HG03520 (cell line): ENCODE measurements around the gene EYS.

Experiments
- ATAC-seq: cut with Tn5 transposase; IDR thresholded peaks from one replicate; pipeline ENCODE4 v1.9.1; 2021; ENCODE audit warnings: mild to moderate bottlenecking, moderate library complexity; ENCODE audit not compliant: unreplicated experiment

The EYS gene

DNA sequence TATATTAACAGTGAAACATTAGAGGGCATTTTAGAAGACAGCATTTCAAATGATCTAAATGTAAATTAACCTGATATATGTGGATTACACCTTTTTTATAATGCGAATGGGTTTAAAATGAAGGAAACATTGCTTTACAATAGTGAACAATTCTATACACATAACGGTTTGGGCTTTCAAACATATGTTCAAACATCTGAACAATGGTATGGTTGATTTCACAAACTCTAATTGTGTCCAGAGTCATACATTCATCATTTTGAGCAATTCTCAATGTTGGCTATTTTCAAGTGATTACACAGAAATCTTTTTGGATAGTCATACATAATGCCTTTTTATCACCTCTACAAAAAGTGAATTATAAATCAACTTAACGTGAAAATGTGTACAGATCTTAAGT lies 1493.3 kb downstream of the EYS start:
- ATAC-seq = no peak

DNA sequence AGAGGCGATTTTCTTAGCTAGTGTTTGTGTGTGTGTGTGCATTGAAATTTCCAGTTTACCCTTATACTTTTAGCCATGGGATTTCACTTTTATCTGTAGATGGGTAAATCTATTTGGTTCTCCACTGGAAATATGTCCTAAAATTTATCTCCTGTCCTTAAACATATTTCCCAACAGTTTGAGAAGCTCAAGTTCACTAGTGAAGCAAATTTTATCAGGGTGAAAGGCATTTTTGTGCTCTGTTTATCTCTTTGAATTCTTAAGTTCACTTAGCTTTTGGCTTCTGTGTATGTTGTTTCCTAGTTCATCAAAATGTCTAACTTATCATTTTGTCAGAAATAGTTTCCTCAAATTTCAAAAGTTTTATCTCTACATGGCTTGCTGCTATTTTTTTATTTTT lies 1509.8 kb downstream of the EYS start:
- ATAC-seq = no peak

DNA sequence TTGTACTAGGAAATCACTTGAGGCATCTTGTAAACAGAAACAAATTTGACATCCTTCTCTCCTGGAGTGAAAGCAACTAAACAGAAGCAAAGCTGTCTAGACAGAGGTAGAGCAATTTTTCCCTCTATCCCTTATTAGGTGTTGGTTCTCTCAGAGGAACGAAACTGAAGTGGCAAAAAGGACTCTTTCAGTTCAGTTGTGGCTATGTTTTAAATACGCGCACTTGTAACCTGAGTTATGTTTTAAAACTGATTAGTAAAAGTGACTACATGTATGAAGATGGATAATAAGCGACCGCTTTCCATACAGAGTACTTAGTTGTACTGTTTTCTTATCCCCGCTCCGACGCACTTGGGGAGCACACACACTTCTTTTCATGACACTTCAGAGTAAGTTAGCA lies 1520.4 kb downstream of the EYS start:
- no peak for ATAC-seq

DNA sequence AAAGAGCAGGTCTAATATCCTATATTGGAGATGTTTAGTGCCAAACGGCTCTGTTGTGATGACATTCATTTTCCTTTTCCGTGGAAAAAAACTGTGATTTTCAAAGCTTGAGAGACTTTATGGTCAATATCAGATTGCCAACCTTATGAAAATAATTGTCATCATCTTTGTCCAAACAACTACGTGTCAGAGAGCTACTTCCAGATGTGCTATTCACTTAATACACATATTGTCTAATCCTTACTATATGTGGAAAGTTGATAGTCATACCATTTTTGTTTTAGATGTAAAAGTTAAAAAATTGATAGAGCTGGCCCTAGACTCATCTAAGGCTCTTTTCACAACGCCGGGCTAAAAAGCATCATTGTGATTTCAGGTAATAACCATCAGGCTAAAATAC lies 1521.4 kb downstream of the EYS start:
- ATAC-seq = no peak

DNA sequence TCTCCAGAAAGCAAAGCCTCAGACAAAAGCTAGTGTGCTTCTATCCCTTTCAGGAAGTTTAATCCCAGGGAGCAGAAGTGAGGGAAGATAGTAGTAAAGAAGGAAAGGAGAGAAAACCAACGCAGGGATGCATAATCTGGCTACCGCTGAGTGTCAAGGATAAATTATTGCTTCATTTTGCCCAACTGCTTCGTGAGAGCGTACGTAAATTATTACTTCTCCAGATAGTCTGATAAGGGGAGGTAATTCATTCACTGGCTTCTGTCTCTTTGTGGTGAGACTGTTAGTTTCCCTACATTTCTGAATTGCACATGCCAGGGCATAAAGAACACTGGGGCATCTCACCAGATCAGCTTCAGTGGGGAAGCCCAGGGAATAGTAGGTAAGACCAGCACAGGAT lies 1531.7 kb downstream of the EYS start:
- ATAC-seq = no peak

DNA sequence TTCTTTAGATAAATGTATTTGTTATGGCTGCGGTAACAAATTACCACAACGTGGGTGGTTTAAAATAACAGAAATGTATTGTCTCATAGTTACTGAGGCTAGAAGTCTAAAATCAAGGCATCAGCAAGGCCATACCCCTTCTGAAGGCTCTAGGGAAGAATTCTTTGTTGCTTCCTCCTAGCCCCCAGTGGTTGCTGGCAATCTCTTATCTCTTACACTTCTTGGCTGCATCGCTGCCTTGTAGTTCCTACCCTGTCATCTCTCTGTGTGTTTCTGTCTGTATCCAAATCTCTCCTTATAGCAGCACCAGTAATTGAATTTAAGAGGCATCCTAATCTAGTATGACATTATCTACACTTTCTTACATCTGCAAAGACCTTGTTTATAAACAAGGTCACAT lies 1536.7 kb downstream of the EYS start:
- no peak for ATAC-seq

DNA sequence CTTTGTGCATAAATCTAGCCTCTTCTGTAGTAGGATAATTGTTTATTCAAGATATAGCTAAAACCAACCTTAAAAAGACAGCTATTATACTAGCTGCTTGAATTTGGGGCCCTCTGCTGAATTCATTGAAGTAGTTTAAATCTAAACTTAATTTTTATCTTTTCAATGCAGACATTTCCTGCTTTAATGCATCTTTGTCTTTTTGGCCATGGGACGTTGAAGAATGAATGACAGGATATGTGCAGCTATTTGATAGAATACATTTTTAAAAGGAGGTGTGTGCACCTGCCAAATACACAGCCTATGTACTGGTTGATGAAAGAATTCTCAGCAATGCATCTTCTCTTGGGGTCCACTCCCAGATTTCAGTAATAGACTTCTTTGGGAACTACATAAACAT lies 1546.5 kb downstream of the EYS start:
- ATAC-seq = no peak

DNA sequence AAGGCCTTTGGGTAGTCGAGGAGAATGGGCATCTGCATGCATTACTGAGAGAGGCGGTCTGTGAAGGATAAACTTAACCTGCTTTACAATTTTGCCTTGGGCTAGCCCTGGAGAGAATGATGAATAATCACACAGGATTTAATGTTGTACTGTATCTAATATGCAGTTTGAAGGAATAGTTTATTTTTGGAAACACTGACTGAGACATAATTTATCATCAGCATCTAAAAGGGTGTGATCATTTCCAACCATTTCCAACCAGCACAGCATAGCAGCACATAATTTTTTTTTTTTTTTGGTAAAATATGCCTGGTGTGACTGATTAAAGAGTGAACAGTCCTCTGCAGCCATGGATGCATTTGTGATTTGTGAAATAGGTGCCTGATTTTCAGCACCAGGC lies 1552.0 kb downstream of the EYS start:
- ATAC-seq = no peak

DNA sequence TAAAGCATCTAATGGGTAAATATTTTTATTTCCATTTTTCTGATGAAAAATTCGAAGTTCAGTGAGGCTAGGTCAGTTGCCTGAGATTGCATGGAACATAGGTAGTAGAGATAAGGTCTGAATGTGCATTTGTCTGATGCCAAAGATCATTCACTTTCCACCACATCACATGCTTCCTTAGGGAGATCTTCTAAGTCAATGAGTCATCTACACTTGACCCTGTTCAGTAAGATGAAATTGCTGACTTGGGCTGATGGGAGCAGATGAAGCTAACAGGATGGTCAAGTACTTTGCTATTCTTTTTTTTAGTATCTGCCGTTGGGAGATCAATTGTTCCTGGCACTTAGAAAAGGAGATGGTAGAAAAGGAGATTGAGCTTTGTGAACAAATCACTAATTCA lies 1560.2 kb downstream of the EYS start:
- no peak for ATAC-seq

DNA sequence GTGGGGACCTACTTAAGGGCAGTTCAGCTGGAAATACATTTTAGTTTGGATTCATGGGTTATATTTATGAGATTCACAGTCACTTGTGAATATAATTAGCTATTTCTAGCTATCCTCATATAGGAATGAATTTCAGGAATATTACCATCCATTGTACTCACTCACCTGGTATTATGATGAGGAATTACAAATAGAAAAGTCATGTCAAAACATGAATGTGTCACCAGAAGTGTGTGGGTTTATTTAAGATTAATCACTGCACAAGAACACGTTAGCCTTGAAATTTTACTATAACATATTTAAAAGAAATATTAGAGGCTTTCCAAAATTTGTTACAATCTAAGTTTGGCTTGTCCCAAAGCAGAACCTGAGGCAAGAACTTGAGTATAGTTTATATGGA lies 1560.9 kb downstream of the EYS start:
- no peak for ATAC-seq

DNA sequence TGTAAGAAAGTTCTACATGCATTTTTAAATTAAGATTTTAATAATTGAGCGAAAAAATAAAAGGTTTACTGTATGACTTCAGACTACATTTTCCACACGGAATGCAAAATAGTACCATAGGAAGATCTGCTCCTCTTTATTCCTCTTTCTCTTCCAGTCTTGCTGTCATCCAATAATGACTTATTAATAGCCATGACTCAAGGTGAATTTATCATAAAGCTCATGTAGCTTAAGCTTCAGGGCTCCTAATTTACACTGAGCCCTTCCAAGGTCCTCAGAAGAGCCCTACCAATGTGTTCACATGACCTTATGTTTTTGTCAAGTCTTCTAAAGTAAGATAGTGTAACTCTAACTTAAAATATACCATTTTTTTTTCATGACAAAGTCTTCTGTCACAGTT lies 1561.4 kb downstream of the EYS start:
- no peak for ATAC-seq

DNA sequence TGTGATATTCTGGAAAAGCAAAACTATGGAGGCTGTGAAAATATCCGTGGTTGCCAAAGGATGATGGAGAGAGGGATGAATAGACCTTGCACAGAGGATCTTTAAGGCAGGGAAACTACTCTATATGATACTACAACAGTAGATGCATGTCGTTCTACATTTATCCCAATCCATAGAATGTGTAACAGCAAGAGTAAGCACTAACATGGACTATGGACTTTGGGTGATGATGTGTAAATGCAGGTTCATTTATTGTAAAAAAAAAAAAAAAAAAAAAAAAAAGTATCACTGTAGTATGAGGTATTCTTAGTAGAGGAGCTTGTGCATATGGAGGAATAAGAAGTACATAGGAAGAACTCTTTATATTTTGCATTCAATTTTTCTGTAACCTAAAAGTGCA lies 1563.9 kb downstream of the EYS start:
- ATAC-seq = no peak

DNA sequence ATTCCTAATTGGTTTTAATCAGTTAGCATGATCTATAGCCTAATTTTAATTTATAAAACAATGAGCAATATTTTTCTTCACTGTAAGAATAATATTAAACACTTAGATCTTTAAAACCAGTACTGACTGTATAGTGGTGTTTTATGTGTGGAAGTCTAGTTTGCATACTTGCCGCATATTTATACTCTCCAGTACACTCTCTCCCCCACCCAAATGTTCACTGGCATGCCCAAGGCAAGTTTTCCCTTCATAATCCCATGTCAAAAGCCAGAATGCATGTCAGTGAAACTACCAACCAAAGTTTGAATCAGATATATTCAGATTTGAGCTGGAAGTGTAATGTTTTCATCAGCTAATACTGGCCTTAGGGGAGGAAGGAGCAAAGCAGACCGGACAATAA lies 1565.3 kb downstream of the EYS start:
- ATAC-seq = no peak

DNA sequence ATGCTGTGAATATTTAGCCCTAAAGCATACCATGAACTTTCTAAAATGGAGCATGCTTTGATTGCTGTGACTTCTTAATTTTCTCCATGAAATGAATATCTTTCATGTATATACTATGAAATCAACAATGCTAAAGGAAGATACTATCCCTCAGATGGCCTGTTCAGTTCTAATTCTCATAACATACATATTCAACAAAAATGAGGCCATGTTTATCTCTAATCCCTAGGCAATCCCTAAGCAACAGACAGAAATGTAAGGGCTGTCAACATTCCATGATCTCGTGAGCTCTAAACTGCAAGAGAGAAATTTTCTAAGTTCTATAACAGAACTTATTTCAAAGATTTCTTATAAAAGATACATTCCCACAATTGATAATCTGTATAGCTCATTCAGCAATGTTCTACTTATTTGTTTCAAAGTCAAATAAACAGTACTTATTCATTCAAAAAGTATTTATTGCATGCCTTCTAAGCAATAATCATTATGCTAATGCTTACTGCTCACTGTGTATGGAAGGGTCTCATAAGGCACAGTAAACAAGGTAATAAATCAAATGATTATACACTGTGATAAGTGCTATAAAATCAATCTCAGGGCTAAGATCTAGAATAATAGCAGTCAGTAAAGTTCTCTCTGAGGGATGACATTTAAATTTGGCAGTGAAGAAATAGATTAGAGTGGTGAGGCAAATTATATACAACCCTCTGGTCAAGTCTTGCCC lies 1578.6 kb downstream of the EYS start:
- no peak for ATAC-seq

DNA sequence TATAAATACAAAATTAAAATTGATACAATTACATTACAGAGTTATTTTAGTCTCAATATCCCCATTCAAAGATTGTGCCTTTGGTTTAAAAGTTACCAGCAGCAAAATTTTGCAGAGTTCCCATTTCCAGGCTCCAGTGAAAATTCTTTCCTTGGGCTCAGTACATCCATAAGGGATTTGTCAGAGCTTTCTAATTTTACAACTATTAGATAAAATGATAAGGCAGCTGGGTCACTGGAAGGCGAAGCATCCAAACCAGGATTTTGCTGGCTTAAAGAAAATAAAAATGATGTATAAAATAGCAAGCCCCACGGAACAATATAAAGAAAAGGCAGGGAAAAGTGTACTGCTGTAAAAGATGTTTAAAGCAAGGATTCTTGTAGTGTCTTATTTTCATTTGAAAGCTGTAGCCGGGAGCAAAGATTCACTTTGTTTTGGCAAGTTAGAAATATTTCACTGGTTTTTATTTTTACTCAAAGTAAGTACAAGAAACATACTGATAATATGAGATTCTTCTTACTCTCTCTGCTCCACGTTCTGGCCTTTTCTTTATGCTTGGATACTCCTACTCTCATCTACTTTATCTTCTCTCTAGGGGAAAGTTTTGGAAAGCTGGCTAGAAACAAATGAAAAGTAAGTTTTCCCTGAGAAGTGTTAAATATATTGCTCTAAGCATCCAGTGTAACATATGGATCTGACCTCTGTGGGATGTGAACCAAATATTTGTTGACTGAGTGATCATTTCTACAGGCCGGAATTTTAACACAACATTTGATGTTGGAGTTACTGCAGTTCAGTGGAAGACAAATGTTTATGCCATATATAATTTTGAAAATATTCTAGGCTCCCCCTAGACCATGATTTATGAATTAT lies 1583.0 kb downstream of the EYS start:
- no peak for ATAC-seq

DNA sequence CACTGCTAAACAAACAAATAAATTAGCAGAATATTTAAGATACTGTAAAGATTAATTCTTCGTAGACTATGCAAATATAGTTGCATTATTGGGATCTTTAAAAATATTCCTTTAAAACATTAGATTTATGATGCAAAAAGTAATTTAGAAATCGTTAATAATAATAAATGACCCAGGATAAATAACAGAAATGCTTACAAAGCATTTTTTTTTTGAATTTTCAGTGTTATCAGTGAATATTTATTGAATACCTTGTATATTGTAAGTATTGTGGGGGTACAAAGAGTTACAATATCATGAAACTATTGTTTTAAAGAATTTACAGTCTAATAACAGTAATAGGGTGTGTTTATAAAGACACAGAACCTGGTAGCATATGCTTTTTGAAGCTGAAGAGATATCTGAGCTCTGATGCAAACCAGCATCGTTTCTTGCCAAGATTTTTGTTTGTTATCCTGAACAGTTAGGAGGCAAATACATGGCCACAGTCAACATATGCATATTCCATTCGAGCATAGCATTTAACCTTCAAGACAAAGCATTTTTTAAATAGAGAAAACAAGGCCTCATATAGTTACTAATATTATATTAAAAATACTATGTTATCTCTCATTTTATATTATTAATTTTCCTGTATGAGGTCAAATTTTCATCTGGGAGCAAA lies 1584.2 kb downstream of the EYS start:
- no peak for ATAC-seq

DNA sequence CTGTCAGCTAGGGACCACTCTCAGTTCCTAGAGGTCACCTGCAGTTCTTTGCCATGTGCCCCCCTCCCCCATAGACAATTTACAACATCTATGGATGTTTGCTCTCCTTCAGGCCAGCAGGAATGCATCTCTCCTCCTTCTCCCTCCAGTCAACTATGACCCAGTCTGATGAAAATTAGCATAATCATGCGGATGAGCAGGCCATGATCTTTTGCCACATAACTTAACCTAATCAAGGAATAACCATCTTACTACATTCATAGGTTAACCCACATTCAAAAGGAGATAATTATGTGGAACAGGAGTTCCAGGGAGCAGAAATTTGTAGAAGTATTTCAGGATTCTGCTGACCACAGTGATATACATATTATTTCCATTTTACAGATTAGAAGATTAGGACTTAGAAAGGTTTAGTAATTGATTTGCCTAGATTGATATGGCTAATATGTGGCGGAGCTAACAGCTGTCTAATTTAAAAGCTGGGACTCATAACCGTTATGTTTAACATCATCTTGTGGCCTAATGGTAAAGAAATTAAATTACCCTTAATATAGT lies 1585.9 kb downstream of the EYS start:
- no peak for ATAC-seq

DNA sequence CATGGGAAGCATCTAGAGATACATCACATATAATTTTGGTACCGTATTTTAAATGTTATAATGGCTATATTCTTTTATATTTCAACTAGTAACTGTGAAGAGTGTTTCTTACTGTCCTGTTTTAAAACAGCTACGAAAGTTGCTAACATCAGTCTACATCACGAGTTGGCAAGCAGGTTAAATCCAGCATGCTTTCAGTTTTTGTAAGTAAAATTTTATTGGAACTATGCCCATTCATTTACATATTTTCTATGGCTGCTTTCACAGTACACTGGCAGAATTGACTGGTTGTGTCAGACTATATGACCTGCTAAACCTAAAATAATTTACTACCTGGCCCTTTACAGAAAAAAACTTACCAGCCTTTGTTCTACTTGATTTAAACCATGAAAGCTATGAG lies 1593.3 kb downstream of the EYS start:
- no peak for ATAC-seq

DNA sequence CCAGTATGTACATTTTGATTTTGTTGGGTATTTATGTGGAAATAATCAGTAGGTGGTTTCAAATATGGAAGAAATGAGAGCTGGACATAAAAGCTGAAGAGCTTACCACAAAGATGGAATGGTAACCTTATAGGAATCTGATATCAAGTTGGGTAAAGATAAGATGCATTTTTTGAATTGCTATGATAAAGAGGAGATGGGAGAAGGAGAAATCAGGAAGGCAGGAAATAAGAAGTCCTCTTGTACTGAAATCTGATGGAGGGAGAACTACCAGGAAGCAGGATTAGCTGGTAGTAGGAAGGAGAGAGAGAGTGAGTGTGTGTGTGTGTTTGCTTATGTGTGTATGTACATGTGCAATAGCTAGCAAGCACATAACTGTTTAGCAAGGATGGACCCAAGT lies 1603.0 kb downstream of the EYS start:
- no peak for ATAC-seq

DNA sequence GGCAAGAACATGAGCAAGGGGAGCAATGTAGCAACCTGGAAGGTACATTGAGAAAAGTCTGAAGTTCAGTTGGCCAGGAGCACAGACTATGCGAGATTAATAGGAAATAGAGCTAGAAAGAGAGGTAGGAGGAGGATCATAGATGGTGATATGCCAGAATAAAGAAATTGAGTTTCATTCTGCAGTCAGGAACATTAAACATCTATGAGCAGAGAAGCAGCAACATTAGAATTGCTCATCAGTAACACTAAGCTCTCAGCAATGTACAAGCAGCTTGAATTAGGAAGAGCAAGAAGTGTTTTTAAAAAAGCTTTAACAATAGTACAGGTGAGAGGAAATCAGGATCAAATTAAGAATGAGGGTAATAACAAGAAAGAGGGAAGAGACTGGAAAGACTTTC lies 1603.5 kb downstream of the EYS start:
- ATAC-seq = no peak

DNA sequence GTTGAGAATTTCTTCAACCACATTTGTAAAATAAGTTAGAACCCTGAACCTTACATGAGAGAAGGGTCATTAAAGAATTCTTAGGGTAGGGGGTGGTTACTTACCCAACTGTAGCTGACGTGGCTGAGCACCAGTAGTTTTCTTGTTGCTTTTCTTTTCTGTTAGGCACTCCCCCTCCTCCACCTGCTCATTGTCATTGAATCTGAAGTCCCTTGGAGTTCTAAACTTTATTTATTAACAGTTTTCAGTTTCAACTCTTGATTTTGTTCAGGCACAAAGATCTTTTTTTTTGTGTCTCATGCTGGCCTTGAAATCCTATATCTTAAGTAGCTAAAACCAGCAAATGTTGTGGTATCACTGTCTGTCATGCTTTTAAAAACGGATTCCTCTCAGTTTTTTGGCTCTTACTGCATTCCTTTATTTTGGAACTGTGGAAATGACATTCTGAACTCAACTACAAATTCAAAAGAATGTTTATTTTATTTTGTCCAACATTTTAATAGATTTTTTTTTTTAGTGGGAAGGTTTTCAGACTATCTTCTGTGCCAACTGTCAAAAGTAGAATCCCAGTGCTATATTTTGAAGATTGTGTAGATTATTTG lies 1606.2 kb downstream of the EYS start:
- no peak for ATAC-seq
